Psoas muscle (tissue), 8 donors: ENCODE data around the gene ZBTB11. TPM values are rescaled to one million over a fixed set of nuclear protein-coding genes. Genes with fewer than 3 reads are reported as not detected.

Experiments used
- ATAC-seq, 4 donors: fragments of 200-7000 bp; cut with Tn5 transposase; one replicate each; pipeline ENCODE4 v1.9.1; 2020; ENCODE audit warnings: moderate library complexity in 3 of 4, mild to moderate bottlenecking in 2 of 4
- DNase-seq, 2 donors: peaks; one replicate each; pipeline ENCODE4 v3.0.0-alpha.2; 2020
- H3K27ac ChIP-seq: fragments of 200-600 bp; one replicate; pipeline ENCODE4 v1.8.0; 2022
- H3K27me3 ChIP-seq, 3 donors: fragments of 200-600 bp in 1 of 3; one replicate each; pipeline versions ENCODE4 v1.6.1 to v1.8.0; 2013 to 2022; ENCODE audit warnings: low read length in 2 of 3, mild to moderate bottlenecking in 2 of 3, moderate library complexity in 1 of 3; ENCODE audit not compliant: insufficient read depth in 3 of 3
- H3K36me3 ChIP-seq, 2 donors: fragments of 200-600 bp in 1 of 2; one replicate each; pipeline versions ENCODE4 v1.6.1 to v1.8.0; 2013 to 2022; ENCODE audit warnings: low read depth in 1 of 2, mild to moderate bottlenecking in 1 of 2, moderate library complexity in 1 of 2; ENCODE audit not compliant: insufficient read depth in 1 of 2
- H3K4me1 ChIP-seq: fragments of 200-600 bp; one replicate; pipeline ENCODE4 v1.8.0; 2022
- H3K4me3 ChIP-seq: fragments of 200-600 bp; one replicate; pipeline ENCODE4 v1.8.0; 2022; ENCODE audit warnings: mild to moderate bottlenecking
- H3K9me3 ChIP-seq: fragments of 200-600 bp; one replicate; pipeline ENCODE4 v1.8.0; 2022
- WGBS, 3 donors: extraction: QIAGEN DNeasy Blood & Tissue Kit; methylation state at CpG; one replicate each; pipeline versions ENCODE4 v1.1.6 to v1.1.7; 2013; 5-methylcytosine and 5-hydroxymethylcytosine counted together
- intact Hi-C, 2 donors: fragments of 100-400 bp; cut with DNase I; formaldehyde crosslinking; loops; one replicate each; pipeline versions ENCODE4 v1.11.0 to v1.14.2; 2022
- long read RNA-seq, 2 donors: library from polyadenylated mRNA; unstranded; transcript quantifications; one replicate each; pipeline ENCODE4 v2.0.0, GENCODE V29; 2021
- polyA plus RNA-seq, 3 donors: library from polyadenylated mRNA; stranded (reverse); fragments of 200-250 nt; gene quantifications; one replicate each; pipeline ENCODE4 v1.2.3, GENCODE V29; 2013
- total RNA-seq, 4 donors: library from RNA; stranded (reverse); fragmentation: NEBNext Ultra II Directional in 2 of 4; extraction: Animal tissue kit (Norgen Biotek cat#: 25700) in 2 of 4; gene quantifications; one replicate each; pipeline versions ENCODE4 v1.2.1 to v1.2.4, GENCODE V29; 2021 to 2023
- TF ChIP-seq, protein P1 (sequence below): fragments of 200-600 bp; IDR thresholded peaks from one replicate; pipeline ENCODE4 v1.8.0; 2022; ENCODE audit warnings: antibody characterized with exemption
- donor health status: healthy with polysubstance abuse.
- donor health status: DM: no; HTN: no; CAD: no; lungs with moderate emphysema.
- donor health status: Bipolar disorder and iron deficiency.
- donor health status: healthy.
- donor health status: DM: yes; HTN: yes; CAD: no.
- donor health status: DM: no; HTN: no; CAD: no.
- donor health status: DM: no; HTN: no; CAD: no.
- donor health status: DM: yes; HTN: yes; CAD: no.

Gene ZBTB11, protein sequence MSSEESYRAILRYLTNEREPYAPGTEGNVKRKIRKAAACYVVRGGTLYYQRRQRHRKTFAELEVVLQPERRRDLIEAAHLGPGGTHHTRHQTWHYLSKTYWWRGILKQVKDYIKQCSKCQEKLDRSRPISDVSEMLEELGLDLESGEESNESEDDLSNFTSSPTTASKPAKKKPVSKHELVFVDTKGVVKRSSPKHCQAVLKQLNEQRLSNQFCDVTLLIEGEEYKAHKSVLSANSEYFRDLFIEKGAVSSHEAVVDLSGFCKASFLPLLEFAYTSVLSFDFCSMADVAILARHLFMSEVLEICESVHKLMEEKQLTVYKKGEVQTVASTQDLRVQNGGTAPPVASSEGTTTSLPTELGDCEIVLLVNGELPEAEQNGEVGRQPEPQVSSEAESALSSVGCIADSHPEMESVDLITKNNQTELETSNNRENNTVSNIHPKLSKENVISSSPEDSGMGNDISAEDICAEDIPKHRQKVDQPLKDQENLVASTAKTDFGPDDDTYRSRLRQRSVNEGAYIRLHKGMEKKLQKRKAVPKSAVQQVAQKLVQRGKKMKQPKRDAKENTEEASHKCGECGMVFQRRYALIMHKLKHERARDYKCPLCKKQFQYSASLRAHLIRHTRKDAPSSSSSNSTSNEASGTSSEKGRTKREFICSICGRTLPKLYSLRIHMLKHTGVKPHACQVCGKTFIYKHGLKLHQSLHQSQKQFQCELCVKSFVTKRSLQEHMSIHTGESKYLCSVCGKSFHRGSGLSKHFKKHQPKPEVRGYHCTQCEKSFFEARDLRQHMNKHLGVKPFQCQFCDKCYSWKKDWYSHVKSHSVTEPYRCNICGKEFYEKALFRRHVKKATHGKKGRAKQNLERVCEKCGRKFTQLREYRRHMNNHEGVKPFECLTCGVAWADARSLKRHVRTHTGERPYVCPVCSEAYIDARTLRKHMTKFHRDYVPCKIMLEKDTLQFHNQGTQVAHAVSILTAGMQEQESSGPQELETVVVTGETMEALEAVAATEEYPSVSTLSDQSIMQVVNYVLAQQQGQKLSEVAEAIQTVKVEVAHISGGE
- total RNA-seq (10 to 100 TPM; 10.3 to 12.6 (median 11.6) TPM), polyA plus RNA-seq (1 to 10 TPM; 5.5 to 9.8 (median 5.9) TPM)
- long read RNA-seq, donor 1, full-length matches to known transcripts = 9 of 12 reads
- long read RNA-seq, donor 1, partial matches to known transcripts = 1 of 12 reads
- long read RNA-seq, donor 1, other reads (novel, unspliced or antisense) = 2 of 12 reads
- long read RNA-seq, donor 2, full-length matches to known transcripts = 9 of 13 reads
- long read RNA-seq, donor 2, partial matches to known transcripts = 2 of 13 reads
- long read RNA-seq, donor 2, other reads (novel, unspliced or antisense) = 2 of 13 reads

DNA sequence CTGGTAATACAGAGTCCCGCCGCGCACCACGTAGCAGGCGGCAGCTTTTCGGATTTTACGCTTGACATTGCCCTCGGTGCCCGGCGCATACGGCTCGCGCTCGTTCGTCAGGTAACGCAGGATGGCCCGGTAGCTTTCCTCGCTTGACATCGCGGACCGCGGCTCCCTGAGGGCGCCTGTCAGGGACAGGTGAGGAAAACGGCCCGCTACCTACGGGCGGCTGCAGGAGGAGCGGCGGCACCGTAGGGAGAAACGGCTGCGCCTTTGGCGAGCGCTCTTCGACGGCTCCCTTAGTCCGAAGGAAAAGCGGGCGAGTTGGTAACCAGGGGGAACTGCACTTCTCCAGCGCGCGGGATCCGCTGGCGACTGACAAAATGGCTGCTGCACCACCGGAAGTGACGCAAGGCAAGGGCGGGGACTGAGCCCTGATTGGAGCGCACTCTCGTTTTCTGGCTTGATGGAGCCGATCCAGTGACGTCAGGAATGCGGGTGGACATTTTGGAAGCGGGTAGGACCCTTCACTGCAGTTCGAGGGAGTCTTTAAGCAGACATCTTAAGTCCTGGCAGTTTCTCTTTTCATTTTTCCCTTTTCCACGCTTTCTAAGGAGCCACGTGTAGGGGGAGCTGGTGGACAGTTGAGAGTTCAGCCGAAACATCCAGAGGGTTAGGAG lies at the start of gene ZBTB11:
TSS of gene ZBTB11 (minus strand) at position 368 of the 671 bp plus-strand sequence. CDS start at position 150, 218 bp downstream.
- Histone ChIP-seq H3K27ac (peak within 1 kb of the TSS; percentile 97), H3K9me3 (no peaks in the 10 kb centered on the region), H3K4me3 (peak within 1 kb of the TSS; percentile 84), H3K27me3 (no peaks in the 10 kb centered on the region), H3K36me3 (peaks cover 3 to 26% of the 10 kb centered on the region in 2 donors), H3K4me1 (peaks cover 20% of the 10 kb centered on the region)
- WGBS, 3 donors = 0 to 1% (median 0%) methylated on average over 48 to 57 of the region's 57 CpGs
- TF ChIP-seq, protein P1, sequence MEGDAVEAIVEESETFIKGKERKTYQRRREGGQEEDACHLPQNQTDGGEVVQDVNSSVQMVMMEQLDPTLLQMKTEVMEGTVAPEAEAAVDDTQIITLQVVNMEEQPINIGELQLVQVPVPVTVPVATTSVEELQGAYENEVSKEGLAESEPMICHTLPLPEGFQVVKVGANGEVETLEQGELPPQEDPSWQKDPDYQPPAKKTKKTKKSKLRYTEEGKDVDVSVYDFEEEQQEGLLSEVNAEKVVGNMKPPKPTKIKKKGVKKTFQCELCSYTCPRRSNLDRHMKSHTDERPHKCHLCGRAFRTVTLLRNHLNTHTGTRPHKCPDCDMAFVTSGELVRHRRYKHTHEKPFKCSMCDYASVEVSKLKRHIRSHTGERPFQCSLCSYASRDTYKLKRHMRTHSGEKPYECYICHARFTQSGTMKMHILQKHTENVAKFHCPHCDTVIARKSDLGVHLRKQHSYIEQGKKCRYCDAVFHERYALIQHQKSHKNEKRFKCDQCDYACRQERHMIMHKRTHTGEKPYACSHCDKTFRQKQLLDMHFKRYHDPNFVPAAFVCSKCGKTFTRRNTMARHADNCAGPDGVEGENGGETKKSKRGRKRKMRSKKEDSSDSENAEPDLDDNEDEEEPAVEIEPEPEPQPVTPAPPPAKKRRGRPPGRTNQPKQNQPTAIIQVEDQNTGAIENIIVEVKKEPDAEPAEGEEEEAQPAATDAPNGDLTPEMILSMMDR = peak; percentile 30
- intact Hi-C loops = loop anchor here in 1 of 2 donors (5.0 kb wide), 1 partner anchor 105 kb away; the partner anchor contains the start of gene PCNP
- ATAC-seq (peak; percentile 88 to 89 (median 89)), DNase-seq (peak; percentile 100)

DNA sequence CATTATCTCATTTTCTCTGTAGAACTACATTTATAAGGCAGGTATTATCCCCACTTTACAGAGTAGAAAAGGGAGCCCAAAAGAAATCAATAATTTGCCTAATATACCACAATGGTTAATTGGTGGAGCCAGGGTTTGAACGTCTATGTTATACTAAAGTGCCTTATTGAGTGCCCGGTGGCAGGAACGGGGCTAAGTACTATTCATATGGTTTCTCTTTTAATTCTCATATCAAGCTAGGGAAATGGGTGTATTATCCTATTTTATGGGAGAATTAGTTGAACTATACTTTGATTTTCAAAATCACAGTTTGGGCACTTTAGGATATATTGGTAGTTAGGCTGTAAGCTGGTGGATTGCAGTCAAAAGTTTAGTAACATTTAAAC lies 49.0 kb upstream of the ZBTB11 start:
- ATAC-seq (no peak), DNase-seq (no peak)
- no peaks in the 10 kb centered on the region for H3K9me3 ChIP-seq
- 33 to 38% (median 33%) methylated on average over 3 of the region's 3 CpGs for WGBS, 3 donors
- TF ChIP-seq, protein P1 = no peak
- H3K36me3 ChIP-seq = peaks cover 0 to 34% of the 10 kb centered on the region in 2 donors
- no peak overlapping the region for H3K27ac ChIP-seq
- intact Hi-C loops = loop anchor here (2.0 to 5.0 kb wide), 2 partner anchors 51 to 53 kb away; partner anchors contain the start of gene NXPE3 (in 2 of the 2)
- H3K27me3 ChIP-seq = no peaks in the 10 kb centered on the region
- peaks cover 20% of the 10 kb centered on the region for H3K4me1 ChIP-seq
- peak overlapping the region; percentile 86 for H3K4me3 ChIP-seq

DNA sequence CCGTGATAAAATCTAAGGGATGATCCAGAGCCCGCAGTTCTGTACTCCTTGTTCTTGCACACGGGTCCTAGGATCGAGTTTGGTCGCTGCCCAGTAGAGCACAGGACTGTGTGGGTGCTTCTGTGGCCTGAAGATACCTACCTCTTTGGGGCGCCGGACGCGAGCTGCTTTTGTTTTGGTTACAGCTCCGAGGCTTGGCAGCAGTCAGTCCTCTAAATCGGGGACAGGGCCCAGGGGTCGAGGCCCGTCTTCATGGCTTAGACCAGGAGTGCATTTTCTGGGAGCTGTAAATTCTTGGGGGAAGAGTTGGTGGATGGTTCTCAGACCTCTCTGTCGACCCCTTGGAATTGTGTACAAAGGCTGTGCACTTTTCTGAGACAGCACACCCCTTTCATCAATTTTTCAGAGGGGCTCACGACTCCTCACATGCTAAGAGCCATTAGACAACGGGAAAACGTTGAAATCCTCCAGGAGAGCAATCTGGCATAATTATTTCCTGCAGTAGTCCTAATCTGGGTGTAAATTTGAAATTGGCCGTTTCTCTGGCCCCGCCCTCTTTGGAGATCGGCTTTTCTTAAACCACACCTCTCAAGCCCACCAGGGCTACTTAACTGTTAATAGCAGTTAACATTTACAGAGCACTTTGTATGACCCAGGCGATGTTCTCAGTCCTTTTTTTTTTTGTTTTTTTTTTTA lies 48.4 kb upstream of the ZBTB11 start:
- intact Hi-C loops = loop anchor here (2.0 to 5.0 kb wide), 2 partner anchors 52 to 53 kb away; partner anchors contain the start of gene NXPE3 (in 2 of the 2)
- TF ChIP-seq, protein P1 = no peak
- Histone ChIP-seq H3K4me1 (peaks cover 20% of the 10 kb centered on the region), H3K4me3 (peak overlapping the region; percentile 86), H3K9me3 (no peaks in the 10 kb centered on the region), H3K36me3 (peaks cover 0 to 34% of the 10 kb centered on the region in 2 donors), H3K27ac (peak overlapping the region; percentile 79), H3K27me3 (no peaks in the 10 kb centered on the region)
- 2% methylated on average over 21 of the region's 21 CpGs for WGBS, 3 donors
- ATAC-seq (peak in 3 of 4 donors; percentile 22 to 27 (median 23)), DNase-seq (peak in 1 of 2 donors; percentile 21)
